ENCODE data around the gene STON2.

GRCh38 chr14:81388336-81388735, 11.8 kb downstream of the STON2 start:
- TF ChIP-seq CTCF (conservative IDR thresholded peaks at IDR 0.05; ENCODE audit: low read depth, low read length), result no peak
- no peak for TF ChIP-seq EZH2 (IDR thresholded peaks at IDR 0.05; ENCODE audit: low read length, unreplicated experiment)
